Activated CD4-positive, alpha-beta T cell treated with anti-CD3 and anti-CD28 coated beads, Interleukin-10, Interleukin-2, amounts not matched to agents 100 ng/mL and 50 ng/mL, durations not matched to agents 16 hours and 8 hours (primary cell): ENCODE results near the gene NR5A1.

Source experiments
- DNase-seq: peaks from one replicate; pipeline ENCODE4 v3.0.0-alpha.2; 2020

NR5A1 gene

DNA sequence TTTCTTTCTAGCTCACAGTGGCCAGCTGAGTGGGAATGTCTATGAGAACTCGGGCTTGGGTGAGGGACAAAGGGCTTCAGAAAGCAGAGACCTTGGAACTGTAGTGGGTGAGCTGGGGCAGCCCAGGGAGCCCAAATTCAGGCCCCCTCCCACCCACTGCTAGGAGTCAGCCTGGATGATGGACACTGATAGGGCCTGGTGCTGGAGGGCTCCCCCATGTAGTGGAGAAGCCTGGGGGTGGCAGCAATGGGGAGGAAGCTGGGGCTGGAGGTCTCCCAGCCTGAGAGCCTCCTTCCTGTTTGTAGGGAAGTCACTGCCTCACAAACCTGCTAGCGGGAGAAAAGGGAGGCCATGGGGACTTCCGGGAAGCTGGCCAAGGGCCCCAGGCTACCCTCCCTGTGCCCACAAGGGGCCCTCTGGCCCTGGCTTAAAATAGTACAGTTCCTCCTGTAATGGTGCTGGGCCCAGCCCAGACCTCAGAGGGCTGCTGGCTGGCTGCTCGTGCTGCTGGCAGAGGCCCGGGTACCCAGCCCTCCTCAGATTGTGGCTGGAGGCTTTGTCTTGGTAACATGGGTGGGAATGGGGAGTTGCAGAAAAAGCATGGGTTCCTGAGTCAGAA lies 6.3 kb upstream of the NR5A1 start:
- DNase-seq, result no peak

DNA sequence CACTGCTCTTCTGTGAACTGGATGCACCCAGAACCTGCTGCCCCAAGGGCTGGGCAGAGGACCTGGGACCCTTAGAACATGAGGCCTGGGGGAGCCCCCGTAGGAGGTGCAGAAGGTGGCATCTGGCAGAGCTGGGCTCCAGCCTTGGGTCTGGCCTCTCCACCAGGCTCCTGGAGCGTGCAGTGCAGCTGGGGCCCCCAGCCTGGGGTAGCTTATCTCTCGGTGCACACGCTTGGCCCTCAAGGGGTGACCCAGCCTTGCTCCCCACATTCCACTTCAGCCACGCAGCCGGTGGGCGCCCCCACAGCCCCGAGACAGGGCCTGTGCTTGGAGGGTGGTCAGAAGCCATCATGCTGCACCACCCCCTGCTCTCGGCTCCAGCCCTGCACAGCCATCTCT lies 5.6 kb upstream of the NR5A1 start:
- no peak for DNase-seq

DNA sequence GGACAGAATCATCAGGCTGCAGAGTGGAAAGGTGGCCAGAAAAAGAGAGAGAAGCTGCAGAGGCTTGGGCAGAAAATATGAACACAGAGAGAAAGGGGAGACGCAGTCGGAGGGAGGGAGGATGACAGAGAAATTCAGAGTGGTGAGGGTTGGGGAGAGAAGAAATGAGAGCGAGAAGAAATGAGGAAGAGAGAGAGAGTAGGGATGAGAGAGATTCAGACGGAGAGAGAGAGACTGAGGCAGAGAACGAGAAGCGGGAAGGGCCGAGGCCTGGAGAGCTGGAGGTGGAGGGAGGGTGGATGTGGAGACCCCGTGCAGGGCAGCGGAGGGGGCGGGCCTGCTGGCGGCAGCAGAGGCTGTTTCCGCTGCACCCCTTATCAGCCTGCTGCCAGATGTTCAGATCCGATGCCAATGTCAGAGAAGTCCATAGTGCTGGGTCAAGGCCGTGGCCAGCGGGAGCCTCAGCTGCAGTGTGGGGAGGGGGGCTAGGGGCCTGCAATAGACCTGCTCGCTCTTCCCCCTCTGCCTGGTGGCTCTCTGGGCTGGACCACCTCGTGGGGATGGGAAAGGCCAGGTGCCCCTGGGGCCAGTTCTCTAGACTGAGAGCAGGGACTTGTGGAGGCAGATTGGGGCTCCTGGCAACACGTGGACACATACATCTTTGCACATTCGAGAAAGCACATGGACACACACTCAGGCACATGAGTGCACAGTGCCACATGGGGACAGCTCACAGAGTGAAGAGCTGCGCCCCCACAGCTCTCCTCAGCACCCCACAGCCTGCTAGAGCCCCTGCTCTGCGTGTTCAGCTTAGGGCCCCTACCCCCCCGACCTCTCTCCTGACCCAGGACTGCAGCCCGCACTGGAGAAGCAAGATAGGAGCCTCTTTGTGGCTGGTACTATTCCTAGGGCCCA lies 4.9 kb upstream of the NR5A1 start:
- DNase-seq, result no peak

DNA sequence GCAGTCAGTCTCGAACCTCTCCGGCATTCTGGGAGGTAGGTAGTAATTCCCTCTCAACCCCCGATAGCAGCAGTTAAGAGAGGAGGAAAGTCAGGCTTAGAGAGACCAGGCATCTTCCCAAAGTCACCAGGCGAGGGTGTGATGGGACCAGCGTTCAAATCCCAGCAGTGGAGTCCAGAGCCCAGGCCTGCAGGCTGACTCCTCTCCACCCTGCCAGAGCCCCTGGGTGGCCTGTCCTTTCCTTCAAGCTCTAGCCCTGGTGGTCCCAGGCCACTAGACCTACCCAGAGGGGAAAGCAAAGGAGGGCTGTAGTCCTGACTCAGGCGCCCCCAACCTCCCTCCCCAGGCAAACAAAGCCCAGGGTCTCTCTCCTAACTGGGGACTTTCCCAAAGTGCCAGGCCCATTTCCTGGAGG lies 4.2 kb upstream of the NR5A1 start:
- DNase-seq, result no peak

DNA sequence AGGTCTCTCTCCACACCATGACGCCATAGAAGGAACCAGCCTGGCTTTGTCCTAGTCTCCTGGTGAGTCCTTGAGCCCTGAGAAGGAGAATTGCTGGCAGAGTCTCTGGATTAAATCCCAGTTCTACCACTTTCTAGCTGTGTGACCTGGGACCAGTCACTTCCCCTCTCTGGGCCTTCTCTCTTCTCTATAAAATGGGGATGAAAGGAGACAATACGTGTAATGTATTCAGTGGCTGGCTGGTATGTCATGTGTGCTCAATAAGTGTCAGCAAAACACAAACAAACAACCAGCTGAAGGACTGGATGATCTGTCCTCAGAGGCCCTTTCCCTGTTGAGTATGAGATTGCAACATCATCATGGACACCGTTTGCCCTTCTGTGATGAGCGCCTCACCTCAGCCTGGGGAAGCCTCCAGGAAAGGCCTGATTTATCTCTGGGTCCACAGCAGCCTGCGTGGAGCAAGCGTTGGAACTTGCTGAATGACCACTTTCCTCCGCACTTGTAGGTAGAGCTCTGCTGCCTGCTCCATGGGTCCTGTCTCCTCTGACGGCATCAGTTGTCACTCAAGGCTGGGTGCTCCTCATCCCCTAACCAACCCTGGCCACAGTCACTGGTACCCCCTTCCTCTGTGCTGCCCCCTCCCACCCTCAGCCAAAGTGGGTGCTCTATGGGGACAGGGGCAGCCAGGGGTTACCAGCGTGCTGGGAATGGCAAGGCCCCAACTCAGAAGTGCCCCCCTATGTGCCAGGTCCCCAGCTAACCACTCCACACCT lies 3.6 kb upstream of the NR5A1 start:
- DNase-seq, result no peak

DNA sequence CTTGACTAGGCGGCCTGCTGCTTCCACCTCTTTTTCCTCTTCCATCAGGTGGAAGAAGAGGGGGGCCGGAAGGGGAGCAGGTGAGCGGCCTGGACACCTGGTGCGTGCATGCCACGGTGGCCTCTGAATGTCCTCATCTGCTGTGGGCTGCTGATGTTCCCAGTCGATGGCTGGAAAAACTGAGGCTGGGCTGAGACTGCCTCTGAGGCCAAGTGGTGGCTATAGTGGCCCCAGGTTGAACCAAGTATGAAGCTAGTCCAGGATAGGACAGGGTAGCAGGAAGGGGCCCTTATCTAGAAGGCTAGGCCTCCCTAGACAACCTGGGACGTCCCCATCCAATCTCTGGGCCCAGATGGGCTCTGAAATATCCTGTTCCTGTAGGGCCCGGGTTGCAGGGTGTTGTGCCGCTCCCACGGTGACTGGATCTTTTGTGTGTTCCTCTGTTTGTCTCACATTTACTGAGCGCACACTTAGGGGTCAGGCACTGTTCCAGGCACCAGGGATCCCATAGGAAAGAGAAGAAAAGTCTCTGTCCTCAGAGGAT lies 753 bp upstream of the NR5A1 start:
- no peak for DNase-seq

DNA sequence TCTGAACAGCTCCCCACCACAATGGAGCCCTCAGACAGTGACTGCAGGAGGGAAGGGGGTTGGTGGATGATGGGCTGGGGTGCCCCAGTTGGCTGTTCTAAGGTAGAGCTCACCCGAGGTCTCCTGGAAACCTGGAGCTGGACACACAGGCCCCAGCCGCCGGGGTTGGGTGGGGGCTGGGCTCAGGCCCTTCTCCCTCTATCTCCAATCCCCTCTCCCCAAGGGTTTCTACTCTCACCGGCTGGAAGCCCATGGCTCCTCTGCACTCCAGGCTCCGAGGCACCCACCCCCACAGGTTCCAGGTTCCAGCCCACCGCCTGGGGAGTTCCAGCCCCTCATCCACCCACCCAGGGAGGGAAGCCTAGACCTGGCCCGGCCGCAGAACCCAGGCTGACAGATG lies 766 bp downstream of the NR5A1 start:
- no peak for DNase-seq

DNA sequence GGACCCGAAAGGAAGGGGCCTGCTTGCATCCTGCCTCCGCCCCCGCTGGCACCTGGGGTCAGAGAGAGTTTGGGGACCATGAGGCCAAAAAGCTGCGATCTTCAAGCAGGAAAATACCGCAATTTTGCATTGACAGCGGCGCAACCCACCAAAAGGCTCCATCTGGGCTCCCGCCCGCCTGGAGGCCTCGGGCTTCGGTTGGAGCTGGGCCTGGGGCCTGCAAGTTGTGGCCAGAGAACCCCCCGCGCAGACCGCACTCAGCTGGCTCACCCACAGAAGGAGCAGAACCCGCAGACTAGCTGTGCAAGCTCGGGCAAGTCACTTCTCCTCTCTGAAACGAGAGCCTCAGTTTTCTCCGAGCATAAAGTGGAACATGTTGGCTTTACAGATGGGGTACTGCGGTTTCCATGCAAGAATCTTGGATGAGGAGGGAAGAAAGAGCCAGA lies 1.3 kb downstream of the NR5A1 start:
- DNase-seq, result no peak

DNA sequence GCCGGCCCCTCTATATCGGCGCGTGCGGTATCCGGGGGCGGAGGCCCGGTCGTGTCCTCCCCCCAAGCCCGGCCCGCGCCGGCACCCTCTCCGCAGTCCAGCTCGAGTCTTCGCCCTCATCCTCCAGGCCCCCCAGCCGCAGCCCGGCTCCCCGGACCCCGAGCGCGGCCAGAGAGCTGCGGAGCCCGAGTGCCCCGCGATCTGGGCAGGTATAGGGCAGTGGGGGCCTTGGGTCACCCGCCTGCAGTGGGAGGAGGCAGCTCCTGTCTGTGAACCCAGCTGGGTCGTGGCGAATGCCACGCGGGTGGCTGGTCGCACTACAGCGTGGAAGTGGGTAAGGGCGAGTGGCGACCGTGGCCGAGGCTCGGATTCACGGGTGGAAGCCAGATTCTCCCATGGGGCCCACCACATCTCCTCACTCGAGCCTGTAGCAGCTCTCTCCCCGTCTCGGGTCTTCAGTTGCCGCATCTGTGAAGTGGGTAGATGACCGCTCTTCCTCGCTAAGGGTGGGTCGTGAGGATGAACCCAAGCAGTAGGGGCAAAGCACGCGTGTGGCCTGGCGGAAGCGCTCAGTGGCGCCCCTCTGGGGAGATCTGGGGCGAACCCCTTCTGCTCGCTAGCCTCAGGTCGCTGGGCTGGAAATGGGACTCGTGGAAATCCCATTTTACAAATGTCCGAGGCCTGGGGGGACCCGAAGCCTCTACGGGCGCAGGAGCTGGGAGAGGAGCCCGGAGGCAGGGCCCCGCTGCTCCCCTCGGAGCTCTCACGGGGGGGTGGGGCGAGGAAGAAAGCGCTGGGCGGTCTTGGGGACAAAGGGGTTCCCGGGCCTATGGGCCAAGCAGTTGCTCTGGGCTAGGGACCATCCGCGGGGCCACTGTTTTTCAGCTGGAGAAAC lies 1.9 kb downstream of the NR5A1 start:
- DNase-seq, result no peak

DNA sequence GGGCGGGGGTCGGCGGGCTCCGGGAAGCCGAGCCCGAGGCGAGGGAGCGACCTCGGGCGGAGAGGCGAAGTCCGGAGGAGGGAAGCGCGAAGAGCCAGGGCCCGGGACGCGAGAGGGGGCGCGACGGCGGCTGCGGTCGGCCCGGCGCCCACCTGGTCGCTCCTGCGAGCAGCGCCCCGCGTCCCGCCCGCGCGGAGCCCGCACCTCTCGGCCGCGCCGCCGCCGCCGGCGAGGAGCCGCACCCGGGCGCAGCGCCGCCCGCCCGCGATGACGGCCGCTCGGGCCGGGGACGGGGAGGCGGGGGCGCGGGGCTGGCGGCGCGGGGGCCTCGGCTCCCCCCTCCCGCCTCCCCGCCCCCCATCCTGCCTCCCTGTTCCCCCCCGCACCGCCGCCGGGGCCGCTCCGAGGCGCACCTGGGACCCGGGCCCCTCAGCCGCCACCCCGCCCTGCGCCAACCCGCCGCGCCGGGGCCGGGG lies 2.6 kb downstream of the NR5A1 start:
- DNase-seq, result no peak

DNA sequence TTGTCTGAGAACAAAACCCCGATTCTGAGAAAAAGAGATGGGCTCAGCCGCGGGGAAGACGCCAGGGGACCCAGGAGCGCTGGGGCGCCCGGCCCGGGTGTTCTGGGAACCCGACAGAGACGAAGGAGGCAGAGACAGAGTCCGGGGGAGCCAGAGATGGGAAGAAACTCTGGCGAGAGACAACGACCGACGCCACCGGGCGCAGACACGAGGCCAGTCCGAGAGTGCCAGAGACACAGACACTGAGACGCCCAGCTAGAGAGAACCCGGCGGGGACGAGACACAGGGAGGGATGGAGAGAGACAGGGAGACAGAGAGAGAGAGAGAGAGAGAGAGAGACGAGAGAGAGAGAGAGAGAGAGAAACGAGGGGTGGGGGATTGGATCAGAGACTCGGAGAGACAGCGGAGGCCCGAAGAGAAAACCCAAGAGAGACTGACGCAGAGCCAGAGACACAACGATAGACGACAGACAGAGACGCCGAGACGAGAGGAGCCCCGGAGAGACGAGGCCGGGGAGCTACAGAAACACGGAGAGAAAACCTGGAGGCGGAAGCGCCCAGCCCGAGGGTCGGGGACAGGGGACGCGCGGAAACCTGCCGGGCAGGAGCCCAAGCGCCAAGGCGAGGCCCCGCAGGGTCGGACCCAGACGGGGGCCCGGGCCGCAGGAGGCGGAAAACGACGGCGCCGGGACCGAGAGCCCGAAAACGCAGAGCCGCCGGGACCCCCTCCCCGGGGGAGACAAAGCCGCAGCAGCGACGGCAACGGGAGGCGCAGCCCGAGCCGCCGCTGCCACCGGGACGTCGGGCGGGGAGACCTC lies 3.3 kb downstream of the NR5A1 start:
- DNase-seq, result no peak

DNA sequence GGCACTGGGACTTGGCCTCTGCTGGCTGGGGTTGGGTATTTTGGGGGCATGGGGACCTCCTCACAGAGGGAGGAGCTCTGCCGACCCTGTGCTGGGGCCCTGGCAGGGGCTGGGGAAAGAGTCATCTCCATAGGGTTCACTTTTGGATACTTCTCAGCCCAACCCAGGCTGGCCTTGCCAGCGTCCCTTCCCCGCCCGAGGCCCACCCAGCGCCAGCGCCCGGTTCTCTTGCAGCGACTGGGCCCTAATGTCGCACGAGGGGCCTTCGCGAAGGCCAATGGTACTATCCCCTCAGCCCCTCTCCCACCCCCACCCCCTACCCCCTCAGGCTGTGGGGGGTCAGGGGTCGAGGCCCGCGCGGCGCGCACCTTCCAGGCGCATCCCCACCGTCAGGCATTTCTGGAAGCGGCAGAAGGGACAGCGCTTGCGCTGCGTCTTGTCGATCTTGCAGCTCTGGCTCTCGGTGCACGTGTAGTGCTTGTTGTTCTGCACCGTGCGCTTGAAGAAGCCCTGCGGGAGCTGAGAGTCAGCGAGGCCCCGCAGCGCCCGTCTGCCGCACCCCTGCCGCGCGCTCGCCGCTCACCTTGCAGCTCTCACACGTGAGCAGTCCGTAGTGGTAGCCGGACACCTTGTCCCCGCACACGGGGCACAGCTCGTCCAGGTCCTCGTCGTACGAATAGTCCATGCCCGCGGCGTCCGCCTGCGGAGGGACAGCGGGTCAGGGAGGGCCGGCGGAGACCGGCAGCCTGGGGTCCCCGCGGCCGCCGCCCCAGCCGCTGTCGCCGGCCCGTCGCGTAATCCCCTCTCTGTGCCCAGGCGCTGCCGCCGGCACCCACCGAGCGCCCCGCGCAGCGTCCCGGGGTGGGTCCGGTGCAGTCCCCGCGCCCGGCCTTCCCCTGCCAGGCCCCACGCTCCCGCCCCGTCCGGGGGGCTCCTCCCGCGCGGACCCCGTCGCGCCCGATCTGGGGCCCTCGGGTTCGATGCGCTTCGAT lies 4.2 kb downstream of the NR5A1 start:
- DNase-seq, result no peak

DNA sequence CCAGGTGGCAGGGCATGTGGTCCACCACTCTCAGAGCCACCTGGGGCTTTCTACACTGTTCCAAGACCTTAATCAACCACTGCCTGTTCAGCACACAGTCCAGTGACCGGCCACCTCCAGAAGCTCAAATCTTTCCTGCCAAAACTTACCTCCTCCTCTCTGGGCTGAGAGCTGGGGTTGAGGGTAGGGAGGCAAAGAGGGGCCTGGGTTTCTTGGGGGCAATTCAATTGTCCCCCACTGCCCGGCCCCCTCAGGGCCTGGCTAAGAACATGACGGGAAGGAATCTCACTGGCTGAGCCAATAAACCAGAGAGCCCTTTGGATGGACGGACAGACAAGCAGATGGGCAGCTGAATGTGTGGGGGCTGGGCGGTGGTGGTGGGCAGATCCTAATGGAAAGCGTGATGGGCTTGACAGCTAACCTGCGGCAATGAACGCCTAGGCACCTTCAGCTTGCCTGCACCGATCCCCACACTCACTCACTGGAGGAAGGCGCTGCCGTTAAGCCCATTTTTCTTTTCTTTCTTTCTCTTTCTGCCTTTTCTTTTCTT lies 5.4 kb downstream of the NR5A1 start:
- DNase-seq, result no peak

DNA sequence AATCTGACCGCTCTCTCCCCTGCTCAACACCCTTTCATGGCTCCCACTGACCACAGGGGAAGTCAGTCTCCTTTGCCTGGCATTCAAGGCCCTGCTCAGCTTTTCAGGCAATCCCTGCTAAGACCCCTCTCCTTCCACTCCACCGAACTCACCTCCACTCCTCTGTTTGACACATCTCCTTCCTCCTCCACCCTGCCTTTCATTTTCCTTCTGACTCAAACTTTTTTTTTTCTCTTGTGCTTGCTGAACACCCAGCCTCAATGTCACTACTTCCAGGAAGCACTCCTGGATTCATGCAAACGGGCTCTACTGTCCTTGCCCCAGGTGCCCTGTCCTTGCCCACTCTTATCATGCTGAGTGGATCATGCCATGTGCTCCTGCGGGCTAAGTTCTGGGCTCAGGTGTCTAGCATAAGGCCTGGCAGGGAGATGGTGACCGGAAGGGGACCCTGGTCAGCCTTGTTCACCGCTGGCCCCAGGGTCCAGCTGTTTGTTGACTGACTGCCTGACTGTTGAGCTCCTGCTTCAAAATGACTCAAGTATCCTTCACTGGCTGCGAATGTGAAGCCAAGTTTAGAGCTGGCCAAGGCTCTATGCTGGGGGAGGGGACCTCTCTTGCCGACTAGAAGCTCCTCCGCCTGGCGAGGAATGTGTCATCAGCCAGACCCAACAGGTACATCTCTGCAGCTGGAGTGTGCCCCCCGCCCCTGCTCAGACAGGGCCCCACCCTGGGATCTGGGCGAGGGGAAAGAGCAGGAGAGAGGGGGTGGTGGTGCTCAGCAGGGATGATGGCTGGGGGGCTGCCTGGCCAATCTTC lies 6.2 kb downstream of the NR5A1 start:
- DNase-seq, result peak; percentile 25

DNA sequence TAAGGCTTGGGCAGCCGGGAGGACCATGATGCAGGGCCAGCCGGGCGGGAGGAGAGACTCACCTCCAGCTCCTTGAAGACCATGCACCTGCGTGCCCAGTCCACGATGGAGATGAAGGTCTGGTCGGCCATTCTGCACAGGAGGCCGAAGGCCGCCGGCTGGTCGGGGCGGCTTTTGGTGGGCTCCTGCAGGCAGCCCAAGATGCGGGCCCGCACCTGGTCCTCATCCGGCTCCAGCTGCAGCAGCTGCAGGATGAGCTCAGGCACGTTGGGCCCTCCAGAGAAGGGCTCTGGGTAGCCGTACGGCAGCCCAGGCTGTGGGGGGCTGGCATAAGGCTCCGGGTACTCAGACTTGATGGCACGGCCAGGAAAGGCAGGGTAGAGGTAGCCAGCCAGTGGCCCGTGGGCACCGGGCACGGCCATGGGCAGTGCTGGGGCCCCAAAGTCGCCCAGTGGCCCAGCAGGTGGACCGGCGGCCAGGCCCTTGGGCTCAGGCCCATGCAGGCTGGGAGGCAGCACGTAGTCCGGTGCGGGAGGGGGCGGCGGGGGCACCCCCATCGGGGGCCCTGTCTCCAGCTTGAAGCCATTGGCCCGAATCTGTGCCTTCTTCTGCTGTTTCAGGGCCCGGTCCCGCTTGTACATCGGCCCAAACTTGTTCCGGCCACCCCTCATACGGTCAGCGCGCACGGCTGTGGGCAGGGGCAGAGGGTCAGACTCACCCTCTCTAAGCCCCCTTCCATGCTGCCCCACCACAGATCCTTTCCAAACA lies 7.0 kb downstream of the NR5A1 start:
- DNase-seq, result no peak

DNA sequence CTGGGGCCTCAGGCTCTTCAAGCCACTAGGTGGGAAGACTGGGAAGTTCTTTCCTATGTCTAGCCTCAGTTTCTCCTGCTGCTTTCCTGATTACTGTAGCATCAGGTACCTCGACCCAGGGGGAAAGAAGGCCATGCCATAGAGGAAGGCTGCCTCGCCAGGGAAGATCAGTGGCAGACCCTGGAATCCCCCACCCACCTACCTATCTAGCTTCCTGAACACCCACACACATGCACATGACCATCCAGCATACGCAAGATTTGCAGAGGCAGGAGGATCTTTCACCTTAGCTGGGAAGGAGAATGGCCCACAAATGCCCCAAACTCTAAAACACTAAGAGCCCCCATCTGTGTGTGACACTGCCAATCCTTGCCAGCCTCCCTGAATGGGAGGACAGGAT lies 8.0 kb downstream of the NR5A1 start:
- DNase-seq, result no peak

DNA sequence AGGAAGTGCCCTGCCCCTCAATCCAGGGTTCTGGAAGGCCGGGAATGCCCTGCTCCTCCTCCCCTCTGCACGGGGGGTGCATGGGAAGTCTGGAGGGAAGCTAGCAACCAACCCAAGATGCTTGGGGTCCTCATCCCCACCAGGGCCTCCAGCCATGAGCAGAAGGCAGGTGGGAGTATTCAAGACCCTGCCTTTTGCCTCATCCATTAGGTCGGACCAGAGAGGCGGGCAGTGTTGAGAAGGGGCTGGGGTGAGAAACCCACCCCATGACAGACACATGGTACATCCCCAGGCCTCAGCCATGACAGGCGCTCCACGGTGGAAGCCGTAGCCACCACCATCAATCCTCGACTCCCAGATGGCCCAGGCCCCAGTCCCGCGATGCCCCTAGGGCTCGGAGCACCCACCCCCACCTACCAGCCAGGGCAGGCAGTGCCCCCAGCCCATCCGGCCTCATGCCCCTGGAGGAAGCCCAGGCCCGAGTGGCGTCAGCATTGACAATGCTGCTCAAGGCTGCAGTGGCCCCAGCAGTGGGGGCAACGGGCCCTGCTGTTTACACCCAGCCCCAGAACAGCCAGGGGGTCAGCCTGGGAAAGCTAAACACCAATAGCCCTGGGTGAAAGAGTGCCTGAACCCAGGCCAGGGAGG lies 8.6 kb downstream of the NR5A1 start:
- no peak for DNase-seq
